HG03045 (cell line): ENCODE results near the gene CDK4.
"Not testable (repeated sequence)": the region's sequence is repeated elsewhere in the genome, so short reads cannot be mapped to it uniquely, and the experiment has no call there.

Experiments
- ATAC-seq: cut with Tn5 transposase; IDR thresholded peaks from one replicate; pipeline ENCODE4 v1.9.1; 2021; ENCODE audit warnings: mild to moderate bottlenecking, moderate library complexity; ENCODE audit not compliant: unreplicated experiment

CDK4 gene

DNA sequence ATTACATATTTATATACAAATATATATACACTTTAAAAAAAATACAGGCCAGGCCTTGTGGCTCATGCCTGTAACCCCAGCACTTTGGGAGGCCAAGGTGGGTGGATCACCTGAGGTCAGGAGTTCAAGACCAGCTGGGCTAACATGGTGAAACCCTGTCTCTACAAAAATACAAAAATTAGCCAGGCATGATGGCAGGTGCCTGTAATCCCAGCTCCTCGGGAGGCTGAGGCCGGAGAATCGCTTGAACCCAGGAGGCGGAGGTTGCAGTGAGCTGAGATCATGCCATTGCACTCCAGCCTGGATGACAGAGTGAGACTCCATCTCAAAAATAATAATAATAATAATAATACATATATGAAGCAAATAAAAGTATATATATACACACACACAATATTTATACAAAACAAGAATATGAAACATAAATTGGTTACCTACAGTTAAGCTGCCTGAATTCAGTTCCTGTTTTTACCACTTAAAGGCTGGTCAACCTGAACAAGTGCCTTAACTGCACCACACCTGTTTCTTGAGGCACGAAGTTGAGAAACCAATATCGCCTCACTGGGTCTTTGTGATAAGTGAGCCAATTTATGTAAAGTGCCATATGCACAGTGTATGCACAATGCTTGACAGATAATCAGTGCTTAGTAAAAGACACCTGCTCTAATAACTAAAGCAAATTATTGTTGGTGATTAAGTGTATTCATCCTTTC lies 36.9 kb downstream of the CDK4 start:
- ATAC-seq: not testable (repeated sequence)

DNA sequence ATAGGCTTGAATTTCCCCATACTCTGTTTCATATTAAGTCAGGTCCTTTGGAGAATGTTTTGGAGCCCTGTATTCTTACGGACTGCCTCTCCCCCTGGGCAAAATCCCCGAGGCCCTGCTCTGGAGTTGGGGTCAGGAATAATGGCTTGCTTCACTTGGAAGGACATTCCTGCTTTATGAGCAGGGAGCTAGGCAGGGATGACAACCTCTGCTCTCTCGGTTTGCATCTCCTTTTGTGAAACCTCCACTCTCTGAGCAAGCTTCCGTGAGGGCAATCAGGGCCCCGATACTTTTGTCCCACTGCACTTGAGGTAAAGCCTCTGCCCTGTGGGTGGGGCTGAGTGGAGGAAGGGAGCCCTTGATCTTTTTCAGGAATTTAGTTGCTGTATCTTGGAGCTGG lies 38.9 kb downstream of the CDK4 start:
- ATAC-seq: no peak

DNA sequence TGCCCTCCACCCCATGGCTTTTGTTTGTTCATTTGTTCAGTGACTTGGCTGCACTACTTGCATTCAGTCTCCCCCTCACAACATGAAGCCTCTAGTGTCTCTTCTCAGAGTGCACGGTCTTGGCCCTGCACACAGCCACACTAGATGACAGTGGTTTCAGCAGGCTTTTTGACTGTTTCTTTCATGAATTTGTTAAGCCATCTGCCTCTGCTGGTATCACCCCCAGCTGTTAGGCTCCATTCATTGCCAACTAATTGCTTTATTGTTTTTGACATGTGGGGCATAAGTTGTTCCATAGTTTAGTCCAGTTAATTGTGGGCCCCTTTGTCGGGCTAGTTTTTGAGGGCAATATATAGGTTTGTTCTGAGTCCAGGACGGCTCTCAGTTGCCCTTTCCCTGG lies 39.4 kb downstream of the CDK4 start:
- ATAC-seq: no peak

DNA sequence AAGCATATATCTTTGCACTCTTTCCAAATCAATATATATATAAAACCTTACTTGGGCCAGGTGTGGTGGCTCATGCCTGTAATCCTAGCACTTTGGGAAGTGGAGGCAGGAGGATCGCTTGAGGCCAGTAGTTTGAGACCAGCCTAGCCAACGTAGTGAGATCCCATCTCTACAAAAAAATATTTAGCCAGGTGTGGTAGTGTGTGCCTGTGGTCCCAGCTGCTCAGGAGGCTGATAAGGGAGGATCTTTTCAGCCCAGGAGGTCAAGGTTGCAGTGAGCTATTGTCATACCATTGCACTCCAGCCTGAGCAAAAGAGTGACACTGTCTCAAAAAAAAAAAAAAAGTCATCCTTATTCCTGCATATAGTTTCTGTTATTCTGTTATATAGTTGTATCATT lies 43.8 kb downstream of the CDK4 start:
- no peak for ATAC-seq

DNA sequence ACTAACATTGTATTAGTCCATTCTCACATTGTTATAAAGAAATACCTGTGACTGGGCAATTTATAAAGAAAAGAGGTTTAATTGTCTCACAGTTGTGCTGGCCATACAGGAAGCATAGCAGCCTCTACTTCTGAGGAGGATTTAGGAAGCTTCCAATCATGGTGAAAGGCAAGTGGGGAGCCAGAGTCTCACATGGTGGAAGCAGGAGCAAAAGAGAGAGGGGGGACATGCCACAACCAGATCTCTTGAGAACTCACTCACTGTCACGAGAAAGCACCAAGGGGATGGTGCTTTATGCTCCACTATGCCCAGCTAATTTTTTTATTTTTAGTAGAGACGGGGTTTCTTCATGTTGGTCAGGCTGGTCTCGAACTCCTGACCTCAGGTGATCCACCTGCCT lies 44.9 kb downstream of the CDK4 start:
- no peak for ATAC-seq

DNA sequence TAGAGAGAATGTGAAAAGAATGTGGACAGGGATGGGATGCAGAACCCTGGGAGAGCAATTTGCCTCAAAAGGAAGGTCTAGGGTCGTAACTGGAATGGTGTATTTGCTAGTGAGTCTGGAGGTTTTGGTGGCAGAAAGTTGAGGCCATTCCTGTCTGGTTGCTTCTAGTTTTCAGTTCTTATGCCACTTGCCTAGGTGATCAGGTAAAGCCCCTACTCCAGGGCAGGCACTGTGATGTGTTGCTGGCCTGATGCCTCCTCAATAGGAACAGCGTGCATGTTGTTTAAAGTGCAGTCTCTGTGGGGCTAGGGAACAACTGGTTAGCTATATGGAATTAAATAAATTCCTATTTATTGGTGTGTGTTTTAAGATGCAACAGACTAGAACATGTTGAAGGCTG lies 51.8 kb downstream of the CDK4 start:
- no peak for ATAC-seq

DNA sequence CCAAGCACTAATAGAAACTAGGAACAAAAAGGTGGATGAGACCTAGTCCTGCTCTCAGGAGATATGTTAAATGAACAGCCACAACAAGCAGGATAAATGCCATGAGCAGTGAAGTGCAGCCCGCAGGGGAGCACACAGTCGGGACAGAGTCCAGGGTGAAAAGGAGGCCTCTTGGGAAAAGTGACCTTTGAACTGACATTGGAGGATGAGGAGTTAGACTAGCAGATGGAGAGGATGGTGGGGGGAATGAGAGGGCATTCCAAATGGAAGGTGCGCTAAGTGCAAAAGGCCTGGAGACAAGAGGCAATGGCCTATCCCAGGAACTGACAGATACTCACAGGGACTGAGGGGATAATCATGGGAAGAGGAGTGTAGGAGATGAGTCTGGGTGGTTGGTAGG lies 53.7 kb downstream of the CDK4 start:
- ATAC-seq: no peak
